ENCODE measurements around the gene CCDC85C.

DNA sequence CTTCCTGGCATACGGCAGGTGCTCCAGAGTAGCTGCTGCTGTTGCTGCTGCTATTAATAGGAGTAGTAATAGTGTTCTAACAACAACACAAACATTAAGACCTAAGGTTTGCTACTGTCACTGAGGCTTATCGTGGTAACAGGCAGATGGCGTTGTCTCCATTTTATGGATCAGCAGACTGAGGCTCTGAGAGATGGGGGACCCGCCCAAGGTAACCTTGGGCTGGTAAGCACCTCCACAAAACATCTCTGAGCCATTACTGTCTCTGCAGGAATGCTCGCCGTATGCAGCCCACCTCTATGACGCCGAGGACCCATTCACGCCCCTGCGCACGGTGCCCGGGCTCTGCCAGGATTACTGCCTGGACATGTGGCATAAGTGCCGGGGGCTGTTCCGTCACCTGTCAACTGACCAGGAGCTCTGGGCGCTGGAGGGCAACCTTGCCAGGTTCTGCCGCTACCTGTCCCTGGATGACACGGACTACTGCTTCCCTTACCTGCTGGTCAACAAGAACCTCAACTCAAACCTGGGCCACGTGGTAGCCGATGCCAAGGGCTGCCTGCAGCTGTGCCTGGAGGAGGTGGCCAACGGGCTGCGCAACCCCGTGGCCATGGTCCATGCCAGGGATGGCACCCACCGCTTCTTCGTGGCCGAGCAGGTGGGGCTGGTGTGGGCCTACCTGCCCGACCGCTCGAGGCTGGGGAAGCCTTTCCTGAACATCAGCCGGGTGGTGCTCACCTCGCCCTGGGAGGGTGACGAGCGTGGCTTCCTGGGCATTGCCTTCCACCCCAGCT is 48.1 kb upstream of the CCDC85C start:
- no peak for TF ChIP-seq POLR2A (IDR thresholded peaks at IDR 0.05)
- TF ChIP-seq, protein P1, sequence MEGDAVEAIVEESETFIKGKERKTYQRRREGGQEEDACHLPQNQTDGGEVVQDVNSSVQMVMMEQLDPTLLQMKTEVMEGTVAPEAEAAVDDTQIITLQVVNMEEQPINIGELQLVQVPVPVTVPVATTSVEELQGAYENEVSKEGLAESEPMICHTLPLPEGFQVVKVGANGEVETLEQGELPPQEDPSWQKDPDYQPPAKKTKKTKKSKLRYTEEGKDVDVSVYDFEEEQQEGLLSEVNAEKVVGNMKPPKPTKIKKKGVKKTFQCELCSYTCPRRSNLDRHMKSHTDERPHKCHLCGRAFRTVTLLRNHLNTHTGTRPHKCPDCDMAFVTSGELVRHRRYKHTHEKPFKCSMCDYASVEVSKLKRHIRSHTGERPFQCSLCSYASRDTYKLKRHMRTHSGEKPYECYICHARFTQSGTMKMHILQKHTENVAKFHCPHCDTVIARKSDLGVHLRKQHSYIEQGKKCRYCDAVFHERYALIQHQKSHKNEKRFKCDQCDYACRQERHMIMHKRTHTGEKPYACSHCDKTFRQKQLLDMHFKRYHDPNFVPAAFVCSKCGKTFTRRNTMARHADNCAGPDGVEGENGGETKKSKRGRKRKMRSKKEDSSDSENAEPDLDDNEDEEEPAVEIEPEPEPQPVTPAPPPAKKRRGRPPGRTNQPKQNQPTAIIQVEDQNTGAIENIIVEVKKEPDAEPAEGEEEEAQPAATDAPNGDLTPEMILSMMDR (IDR thresholded peaks at IDR 0.05): no peak

All from prostate gland (tissue), 2 donors.